Measurements from ENCODE around the gene WDTC1. TPM values are rescaled to one million over a fixed set of nuclear protein-coding genes. Genes with fewer than 3 reads are reported as not detected.

The WDTC1 gene
- total and polyA plus RNA-seq, 9 of the 15 experiments (the other 6 are each of a cell fraction or from before 2014, with no cell fraction given) = 0.18 to 32.3 (median 8.8) TPM

GRCh38 chr1:27302612-27303011 lies 68.2 kb downstream of the WDTC1 start:
- in situ Hi-C loops (cut with MboI) = loop anchor here (5.0 kb wide), 1 partner anchor 85 kb away; no protein-coding TSS in a partner anchor
- no peak for ATAC-seq
- POLR2A ChIA-PET = interaction anchor here (0.6 kb wide), 1 partner anchor 333 kb away, joined by 3 read pairs; the partner anchor contains the start of gene FGR

More at GRCh38 chr1:27302612-27303011, 68.2 kb downstream of the WDTC1 start:
- WGBS (ENCODE audit: insufficient coverage, low coverage, missing lambda C conversion rate) = 48% methylated on average over 2 of the region's 2 CpGs
- BruUV-seq (replicated peaks) = no TSS peak
- Histone ChIP-seq H3K9me1 (ENCODE audit: control insufficient read depth, insufficient read depth, low read length) (no peaks in the 10 kb centered on the region), H3K9ac (ENCODE audit: insufficient read depth in 1 of 2, low read depth in 2 of 2, low read length in 2 of 2) (no peak overlapping the region; a peak in 1 of 4 replicates), H3K27ac (ENCODE audit: extremely low read depth, low read depth, low read length) (no peak overlapping the region), H3K36me3 (ENCODE audit: control insufficient read depth, insufficient read depth, low read length) (peaks cover 27% of the 10 kb centered on the region; the same call in 2 of the 3 replicates), H3K9me3 (replicated peaks; ENCODE audit: control insufficient read depth, insufficient read depth, low read depth, low read length) (no peaks in the 10 kb centered on the region), H3K4me3 (no peak overlapping the region), H3K4me2 (ENCODE audit: insufficient read depth, low read length) (no peak overlapping the region), H4K20me1 (replicated peaks; ENCODE audit: control insufficient read depth, insufficient read depth, low read length) (0 out of 2 replicates have a peak, but pooled peaks cover 7% of the 10 kb centered on the region), H3K4me1 (replicated peaks in 1 of 2; ENCODE audit: control insufficient read depth in 2 of 2, insufficient read depth in 2 of 2, low read length in 2 of 2) (peaks cover 0 to 15% of the 10 kb centered on the region in 2 experiments; a peak in 2 of 5 replicates), H3K79me2 (ENCODE audit: control insufficient read depth, insufficient read depth, low read length) (no peaks in the 10 kb centered on the region), H2AFZ (ENCODE audit: low read depth, low read length) (no peak overlapping the region), H3K27me3 (ENCODE audit: control insufficient read depth in 2 of 2, insufficient read depth in 2 of 2, low read length in 2 of 2) (no peaks in the 10 kb centered on the region)
- intact Hi-C loops (cut with micrococcal nuclease) = loop anchor here (5.0 kb wide), 2 partner anchors 55 to 70 kb away; partner anchors contain the start of gene FCN3
- no peak for TF ChIP-seq NKRF (IDR thresholded peaks at IDR 0.05; ENCODE audit: borderline replicate concordance)
- no peak for TF ChIP-seq TEAD1 (CRISPR knock-in tag; IDR thresholded peaks at IDR 0.05)
- CTCF ChIA-PET (ENCODE audit: low intra/inter-chr PET ratio) = interaction anchor here (2.9 to 3.2 kb wide), 2 partner anchors 85 to 93 kb away, joined by 33 to 49 read pairs; no protein-coding TSS in a partner anchor
- no peak for FAIRE-seq
- DNase-seq (ENCODE audit: extremely low read depth in 1 of 4, low spot score in 3 of 4) = no peak

Data from K562 (cell line).